NCI-H187 treated with DMSO at 0.1 percent for 48 hours (cell line): ENCODE data around the gene TTC39A.

ENCODE experiments used
- DNase-seq: peaks from one replicate; lab custom pipeline; 2025; lab: John Stamatoyannopoulos, UW

The TTC39A gene

DNA sequence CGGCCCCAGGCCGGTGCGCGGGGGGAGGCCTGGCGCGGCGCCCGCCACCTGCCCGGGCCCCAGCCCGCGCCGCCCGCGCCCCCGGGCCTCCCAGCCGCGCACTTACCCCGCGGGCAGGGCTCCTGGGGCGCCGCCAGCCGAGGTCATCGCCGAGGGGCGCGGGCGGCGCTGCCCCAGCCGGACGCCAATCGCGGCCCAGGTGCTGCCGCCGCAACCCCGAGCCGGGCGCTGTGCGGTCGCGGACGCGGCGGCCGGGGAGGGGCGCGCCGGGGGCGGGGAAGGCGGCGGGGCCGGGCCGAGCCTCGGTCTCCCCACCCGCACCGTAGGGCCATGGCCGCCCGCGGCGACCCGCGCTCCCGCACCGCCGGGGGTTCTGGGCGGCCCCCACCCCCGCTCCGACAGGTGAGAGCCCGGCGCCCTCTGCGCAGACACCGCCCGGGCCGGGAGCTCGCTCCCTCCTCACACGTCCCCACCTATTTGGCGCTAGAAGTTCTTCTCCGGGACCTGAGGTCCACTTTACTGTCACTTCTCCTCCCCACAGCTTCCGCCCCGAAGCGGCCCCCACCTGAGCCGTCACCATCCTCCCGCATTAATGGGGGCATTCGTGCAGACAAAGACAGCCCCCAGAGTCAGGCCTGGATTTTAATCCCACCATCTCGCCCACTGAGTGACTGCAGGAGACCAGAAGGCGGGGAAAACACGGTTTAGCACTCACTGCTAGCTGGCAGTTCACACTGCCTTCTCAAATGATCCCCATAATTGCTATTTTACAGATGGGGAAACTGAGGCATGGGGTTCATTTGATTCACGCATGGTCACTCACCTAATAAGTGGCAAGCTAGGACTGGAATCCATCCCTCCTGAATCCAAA is at the start of gene TTC39A:
Gene TTC39A, minus strand, starts transcription at position 232 of the 871 bp plus-strand sequence. Its CDS starts 85 bp downstream, at position 147.
- DNase-seq = no peak

DNA sequence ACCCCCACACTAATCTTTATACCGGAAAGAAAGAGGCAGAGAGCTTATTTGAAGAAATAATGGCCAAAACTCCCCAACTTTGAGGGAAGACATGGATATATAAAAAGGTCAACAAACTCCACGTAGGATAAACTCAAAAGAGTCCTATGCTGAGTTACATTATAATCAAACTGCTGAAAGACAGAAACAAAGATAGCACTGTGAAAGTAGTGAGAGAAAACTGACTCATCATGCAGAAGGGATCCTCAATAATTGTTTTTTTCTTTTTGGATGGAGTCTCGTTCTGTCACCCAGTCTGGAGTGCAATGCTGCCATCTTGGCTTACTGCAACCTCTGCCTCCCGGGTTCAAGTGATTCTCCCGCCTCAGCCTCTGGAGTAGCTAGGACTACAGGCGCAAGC is 48.5 kb upstream of the TTC39A start:
- no peak for DNase-seq

DNA sequence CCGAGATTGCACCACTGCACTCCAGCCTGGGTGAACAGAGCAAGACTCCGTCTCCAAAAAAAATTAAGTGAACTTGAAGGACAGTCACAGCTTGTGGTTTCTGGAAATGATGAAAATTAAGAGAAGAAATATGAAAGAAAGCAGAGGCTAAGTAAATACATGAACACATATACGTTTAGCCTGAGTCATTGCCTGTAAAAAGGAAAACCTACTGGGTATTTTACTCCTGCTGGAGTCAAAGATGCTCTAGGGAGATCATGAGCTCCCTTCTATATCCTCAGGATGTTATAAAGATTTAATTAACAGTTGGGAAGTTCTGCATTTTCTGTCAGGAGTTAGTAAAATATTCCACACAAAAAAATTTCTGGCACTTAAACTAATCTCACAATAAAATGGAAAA is 43.5 kb upstream of the TTC39A start:
- no peak for DNase-seq

DNA sequence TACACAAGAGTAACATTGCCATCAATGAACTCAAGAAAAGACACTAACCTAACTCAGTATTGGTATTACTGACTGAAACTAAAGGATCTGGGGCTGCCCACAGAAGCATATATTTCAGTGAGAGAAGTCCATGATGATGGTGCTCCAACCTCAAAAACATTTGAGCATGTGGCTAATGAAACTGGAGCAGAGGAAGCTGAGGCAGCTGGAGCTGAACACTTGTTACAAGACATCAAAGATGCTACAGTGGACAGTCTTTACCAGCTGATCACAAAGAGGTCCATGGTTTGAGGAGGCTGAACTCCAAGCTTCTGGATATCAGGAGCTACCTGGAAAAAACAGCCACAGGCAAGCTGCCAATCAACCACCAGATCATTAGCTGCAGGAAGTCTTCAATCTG is 42.2 kb upstream of the TTC39A start:
- no peak for DNase-seq

GRCh38 chr1:51369171-51369570 is 38.8 kb upstream of the TTC39A start:
- no peak for DNase-seq

DNA sequence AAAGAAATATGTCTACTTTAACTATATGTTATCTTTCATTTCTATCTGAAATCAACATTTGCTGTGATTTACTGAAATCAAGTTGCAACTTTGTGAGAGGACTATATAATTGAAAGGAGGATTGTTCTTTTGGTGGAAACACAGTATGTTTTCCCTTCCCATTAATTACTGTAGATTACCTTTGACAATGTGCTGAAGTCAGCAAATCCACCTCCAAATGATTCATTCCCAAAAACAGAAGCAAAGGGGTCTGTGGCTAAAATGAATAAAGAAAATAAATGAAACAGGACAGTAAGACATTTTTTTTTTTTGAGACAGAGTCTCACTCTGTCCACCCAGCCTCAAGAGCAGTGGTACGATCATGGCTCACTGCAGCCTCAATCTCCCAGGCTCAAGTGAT is 35.4 kb upstream of the TTC39A start:
- DNase-seq = no peak

DNA sequence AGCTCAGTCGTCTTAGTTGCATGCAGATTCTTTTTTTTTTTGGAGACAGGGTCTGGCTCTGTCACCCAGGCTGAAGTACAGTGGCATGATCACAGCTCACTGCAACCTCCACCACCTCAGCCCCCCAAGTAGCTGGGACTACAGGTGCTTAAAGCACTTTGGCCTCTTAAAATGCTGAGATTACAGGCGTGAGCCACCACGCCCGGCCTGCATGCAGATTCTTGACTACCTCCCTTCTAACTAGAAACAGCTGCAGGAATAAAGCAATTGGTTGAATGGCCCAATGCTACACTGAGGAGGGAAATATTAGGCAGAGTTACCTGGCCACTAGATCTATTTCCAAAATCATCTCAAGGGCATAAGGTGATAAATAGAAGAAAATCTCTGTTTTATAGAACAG is 29.5 kb upstream of the TTC39A start:
- no peak for DNase-seq

GRCh38 chr1:51355382-51355781 is 25.0 kb upstream of the TTC39A start:
- DNase-seq = no peak

- no peak for DNase-seq
Measured at GRCh38 chr1:51354416-51354815, 24.1 kb upstream of the TTC39A start.

DNA sequence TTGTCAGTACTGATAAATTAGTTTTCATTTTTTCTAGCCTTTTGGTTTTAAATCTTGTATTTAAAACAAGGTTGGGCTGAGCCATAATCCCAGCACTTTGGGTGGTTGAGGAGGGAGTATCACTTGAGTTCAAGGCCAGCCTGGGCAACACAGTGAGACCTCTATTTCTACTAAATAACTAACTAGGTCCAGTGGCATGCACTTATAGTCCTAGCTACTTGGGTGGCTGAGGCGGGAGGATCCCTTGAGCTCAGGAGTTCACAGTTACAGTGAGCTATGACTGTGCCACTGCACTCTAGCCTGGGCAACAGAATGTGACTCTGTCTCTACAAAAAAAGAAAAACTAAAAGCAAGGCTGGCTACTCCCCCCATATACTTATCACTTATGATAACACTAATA is 21.5 kb upstream of the TTC39A start:
- DNase-seq = no peak

- DNase-seq = no peak
Measured at GRCh38 chr1:51349862-51350261, 19.5 kb upstream of the TTC39A start.

GRCh38 chr1:51348147-51348527 is 17.8 kb upstream of the TTC39A start:
- no peak for DNase-seq

DNA sequence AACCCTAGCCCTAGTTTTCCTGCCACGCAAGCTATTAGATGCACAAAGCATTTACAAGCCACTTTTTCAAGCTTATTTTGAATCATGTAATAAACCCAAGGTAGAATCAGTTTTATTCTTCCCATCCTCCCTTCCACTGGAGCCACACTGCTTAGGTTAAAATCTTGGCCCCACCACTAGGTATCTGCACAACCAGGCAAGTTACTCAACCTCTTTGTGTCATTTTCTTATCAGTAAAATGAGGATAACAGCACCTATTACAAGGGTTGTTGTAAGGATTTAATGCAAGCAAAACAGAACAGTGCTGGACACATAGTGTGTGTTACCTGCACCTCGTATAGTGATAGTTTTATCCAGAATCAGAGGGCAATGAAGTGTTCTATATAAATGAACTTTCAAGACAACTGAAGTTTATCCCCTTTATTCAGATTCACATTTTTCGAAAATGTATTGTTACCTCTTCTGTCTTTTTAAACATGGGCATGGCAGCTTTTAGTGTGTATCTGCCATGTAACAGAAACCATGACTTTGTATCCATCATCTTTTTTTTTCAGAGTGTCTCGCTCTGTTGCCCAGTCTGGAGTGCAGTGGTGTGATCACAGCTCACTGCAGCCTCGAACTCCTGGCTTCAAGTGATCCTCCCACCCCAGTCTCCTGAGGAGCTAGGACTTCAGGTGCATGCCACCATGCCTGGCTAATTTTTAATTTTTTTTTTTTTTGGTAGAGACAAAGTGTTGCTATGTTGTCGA is 17.2 kb upstream of the TTC39A start:
- DNase-seq = no peak

GRCh38 chr1:51346086-51346942 is 16.0 kb upstream of the TTC39A start:
- no peak for DNase-seq

- no peak for DNase-seq
Measured at GRCh38 chr1:51345300-51345687, 14.9 kb upstream of the TTC39A start.

GRCh38 chr1:51344602-51345299 is 14.4 kb upstream of the TTC39A start:
- no peak for DNase-seq

DNA sequence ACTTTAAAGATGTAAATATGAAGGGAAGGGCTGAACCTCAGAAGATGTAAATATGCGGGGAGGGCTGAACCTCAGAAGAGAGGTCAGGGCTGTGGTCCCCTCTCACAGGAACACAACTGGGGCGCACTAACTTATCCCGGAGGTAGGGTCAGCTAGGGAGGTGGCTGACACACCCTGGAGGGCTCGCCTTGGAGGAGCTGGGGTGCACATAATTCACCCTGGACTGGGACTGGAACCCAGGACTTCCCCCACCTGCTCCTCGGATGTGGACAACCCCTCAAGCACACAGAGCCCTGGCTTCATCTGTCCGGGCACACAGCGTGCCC is 13.9 kb upstream of the TTC39A start:
- DNase-seq = no peak

GRCh38 chr1:51343624-51344023 is 13.3 kb upstream of the TTC39A start:
- no peak for DNase-seq

DNA sequence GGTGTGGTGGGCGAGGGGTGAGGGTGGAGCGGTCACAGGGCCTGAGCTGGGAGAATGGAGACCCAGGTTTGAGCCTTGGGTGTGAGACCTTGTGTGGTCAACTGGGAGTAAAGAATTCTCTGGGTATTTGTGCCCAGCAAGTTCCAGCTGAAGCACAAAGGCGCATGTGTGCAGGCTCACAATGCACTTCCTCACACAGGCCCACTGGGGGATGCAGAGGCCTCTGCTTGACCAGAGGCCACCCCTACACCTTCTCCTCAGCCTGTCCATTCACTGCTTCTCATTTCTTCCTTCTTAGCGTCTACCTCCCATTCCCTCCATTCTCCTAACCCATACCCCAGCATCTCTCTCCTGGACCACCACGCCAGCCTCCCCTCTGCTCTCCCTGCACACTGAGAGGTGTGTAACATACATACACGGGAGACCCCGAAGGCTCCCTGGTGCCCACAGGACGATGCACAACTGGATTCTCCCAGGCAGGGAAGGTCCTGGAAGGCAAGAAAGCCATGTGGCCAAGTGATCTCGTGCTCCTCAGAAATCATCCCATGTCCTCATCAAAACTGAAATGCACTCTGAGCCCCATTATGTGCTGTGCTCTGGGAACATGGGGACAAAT is 12.3 kb upstream of the TTC39A start:
- no peak for DNase-seq

DNA sequence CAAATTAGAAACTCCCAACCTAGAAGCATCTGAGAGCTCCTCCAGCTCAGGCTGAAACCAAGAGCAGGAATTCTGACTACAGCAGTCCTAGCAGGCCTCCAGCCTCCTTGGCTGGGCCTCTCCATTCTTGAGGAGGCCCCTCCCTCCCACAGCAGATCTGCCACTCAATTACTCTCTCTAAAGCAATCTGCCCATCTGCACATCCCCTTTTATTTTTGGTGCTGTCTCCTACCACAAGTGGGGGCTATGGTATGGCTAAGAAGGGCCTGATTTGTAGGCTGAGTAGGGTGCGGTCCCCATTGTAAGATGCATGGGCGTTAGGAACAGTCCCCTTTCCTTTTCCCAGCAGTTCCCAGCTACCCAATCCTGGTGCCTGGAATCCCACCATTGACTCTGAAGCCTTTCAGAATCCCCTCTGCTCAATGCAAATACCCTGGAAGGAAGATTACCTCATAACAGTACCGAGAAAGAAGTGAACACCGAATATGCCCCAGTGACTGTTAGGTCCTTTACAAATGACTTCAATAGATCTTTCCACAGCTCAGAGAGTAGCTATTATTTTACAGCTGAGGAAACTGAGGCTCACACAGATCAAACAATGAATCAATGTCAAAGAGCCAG is 11.6 kb upstream of the TTC39A start:
- DNase-seq = no peak

- no peak for DNase-seq
Measured at GRCh38 chr1:51340380-51340779, 10.0 kb upstream of the TTC39A start.
